Measurements from ENCODE around the gene INO80.

Gene INO80

DNA sequence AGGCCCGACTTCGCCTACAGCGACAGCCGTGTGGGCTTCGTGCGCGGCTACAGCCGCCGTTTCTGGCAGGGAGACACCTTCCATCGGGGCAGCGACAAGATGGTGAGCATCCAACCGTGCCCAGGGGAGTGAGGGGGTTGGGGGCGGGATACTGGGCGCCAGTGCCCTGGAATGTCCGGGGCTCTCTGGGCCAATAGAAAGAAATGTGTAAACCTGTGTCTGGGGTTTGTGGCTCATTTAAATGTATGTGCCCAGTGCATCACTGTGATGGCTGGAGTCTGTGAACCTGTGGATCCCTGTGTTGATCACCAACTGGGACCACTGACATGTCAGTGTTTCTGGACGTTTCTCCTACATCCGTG is 162.4 kb downstream of the INO80 start:
- H3K27ac ChIP-seq: peak overlapping the region; percentile 82
- TF ChIP-seq, protein P1, sequence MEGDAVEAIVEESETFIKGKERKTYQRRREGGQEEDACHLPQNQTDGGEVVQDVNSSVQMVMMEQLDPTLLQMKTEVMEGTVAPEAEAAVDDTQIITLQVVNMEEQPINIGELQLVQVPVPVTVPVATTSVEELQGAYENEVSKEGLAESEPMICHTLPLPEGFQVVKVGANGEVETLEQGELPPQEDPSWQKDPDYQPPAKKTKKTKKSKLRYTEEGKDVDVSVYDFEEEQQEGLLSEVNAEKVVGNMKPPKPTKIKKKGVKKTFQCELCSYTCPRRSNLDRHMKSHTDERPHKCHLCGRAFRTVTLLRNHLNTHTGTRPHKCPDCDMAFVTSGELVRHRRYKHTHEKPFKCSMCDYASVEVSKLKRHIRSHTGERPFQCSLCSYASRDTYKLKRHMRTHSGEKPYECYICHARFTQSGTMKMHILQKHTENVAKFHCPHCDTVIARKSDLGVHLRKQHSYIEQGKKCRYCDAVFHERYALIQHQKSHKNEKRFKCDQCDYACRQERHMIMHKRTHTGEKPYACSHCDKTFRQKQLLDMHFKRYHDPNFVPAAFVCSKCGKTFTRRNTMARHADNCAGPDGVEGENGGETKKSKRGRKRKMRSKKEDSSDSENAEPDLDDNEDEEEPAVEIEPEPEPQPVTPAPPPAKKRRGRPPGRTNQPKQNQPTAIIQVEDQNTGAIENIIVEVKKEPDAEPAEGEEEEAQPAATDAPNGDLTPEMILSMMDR (conservative IDR thresholded peaks at IDR 0.05): no peak

DNA sequence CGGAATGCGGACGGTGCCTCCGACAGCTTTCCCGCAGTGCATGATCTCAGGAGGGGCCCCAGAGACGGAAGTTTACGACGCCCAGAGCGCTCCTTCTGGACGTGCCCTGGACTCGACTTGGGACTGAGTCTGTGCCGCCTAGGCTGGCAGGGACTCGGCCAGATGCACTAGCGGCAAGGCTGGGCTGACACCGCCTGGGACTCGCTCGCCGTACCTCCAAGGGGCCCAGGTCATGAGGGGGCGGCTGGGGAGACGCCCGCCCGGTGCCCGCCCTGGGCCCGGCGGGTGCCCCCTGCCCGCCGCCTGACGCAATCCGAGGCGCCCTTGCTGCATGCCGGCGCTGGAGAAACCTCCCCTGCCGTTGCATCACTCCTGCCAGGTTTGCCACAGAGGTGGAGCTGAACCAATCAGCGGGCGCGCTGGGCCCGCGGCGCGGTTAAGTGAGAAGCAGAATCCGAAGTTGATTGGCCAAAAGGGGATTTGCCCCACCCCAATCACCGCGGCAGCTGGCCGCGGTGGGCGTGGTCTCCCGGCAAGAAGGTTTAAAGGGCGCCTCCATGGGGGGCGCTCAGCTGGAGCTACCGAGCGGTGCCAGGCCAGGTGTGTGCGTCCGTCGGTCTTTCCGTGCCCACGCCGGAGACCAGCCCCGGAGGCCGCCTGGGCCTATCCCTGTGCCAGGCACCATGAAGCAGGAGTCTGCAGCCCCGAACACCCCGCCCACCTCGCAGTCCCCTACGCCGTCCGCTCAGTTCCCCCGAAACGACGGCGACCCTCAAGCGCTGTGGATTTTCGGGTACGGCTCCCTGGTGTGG is 163.0 kb downstream of the INO80 start, which contains the start of gene CHAC1:
TSS of gene CHAC1 (plus strand) at position 571 of the 812 bp plus-strand sequence. CDS start at position 684, 113 bp downstream.
- TF ChIP-seq, protein P1 (conservative IDR thresholded peaks at IDR 0.05): 0 out of 2 replicates have a peak, but pooled peaks have one; percentile 4
- peak within 1 kb of the TSS; percentile 82 for H3K27ac ChIP-seq

DNA sequence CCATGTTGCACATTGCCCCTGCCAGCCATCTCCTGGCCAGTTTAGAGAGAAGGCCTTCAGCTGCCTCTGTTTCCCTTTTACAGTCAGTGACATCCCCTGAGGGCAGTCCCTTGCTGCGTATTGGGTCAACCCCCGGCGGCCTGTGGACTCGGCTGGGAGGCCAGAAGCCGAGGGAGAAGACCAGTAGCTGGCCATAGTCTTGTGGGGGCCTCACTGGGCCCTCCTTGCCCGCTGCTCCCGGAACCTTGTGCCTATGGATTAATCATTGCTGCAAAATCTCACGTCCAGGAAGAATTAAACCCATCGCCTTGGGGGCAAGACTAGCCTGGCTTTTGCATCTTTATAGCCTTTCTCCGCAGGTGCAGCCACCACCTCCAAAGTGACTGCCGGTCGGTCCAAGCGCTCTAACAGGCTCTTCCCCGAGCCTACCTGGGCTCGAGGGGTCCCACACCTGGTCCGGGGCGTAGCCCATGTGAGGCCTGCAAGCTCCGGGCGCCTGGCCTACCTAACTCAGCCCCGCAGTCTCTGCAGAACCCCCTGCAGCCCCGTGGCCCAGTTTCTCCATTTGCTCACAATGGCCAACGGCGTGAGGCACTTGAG is 163.7 kb downstream of the INO80 start:
- H3K27ac ChIP-seq: peak overlapping the region; percentile 82
- TF ChIP-seq, protein P1 (conservative IDR thresholded peaks at IDR 0.05): no peak

DNA sequence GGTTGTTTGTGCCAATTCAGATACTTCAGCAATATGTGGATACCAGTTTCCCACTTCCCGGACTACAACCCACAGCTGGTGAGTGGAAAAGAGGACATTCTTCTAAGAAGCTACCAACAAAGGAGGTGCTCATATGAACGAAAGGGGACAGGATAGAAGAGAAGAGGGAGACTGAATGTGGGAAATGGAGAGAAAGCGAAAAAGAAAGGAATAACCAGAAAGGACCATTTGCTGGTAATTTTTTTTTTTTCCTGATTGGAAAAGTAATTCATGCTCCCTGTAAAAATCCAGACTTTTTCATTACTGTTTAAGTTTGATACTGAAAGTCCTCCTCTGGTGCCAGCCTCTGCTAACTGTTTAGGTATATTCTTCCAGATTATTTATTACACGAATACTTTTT is 164.3 kb downstream of the INO80 start:
- peak overlapping the region; percentile 82; the same call in 1 of the 2 replicates for H3K27ac ChIP-seq
- TF ChIP-seq, protein P1 (conservative IDR thresholded peaks at IDR 0.05): no peak

DNA sequence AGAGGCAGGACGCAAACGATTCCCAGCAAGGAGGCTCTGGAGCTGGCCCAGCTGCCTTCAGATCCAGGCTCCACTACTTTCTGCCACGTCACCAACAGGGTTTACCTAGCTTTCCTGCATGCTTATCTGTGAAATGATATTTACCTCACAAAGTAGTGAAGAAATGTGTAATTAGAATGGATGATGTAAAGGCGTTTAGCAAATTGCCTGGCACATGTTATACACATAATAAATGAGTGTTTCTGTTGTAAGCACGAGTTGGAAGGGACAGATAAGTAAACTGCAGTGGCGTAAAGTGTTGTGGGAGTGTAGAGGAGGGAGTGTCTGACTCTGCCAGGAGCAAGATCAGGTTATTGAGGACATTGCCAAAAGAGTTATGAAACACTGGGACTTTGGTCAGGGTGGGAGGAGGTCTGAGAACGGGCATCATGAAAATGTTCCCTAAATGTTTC is 166.3 kb downstream of the INO80 start:
- TF ChIP-seq, protein P1 (conservative IDR thresholded peaks at IDR 0.05): no peak
- H3K27ac ChIP-seq: no peak overlapping the region

DNA sequence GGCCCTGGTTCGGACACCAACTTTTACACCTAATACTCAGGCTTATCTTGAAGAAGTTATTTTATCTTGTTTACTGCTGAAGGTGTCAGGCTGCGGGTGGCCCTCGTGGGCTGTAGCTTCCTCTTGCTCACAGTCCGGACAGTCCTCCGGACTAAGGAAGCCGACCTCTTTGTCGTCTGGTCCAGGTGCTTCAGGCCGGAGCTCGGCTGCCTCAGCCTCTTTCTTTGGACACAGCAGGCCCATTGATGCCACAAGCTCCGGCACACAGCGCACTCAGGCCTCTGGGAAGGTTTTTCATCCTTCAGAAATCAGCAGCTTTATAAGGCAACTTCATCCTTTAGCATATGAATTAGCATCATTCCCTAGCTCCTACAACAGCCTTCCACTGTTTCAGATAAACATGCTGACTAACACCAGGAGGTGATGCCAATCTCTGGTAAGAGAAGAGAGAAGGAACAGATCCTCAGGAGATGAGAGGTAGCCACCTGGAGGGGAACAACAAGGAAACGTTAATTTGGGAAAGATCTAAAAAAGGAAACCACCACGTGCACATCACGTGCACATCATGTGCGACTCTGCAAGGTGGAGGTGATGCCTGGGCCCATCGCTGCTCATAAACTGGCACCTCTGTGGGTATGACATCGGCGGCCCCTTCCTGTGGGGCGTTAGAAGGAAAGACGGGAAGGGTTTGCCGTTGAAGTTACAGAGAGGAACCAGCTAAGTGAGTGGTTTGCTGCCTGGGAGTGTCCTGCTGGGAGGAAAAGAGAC is 167.2 kb downstream of the INO80 start:
- TF ChIP-seq, protein P1 (conservative IDR thresholded peaks at IDR 0.05): no peak
- H3K27ac ChIP-seq: no peak overlapping the region
